Activated effector memory CD4-positive, alpha-beta T cell treated with Interleukin-2 at 50 U/mL for 16 hours (primary cell): ENCODE data around the gene NET1.
"Not testable (repeated sequence)": the region's sequence is repeated elsewhere in the genome, so short reads cannot be mapped to it uniquely, and the experiment has no call there.

Experiments
- DNase-seq: peaks from one replicate; pipeline ENCODE4 v3.0.0-alpha.2; 2020

Gene NET1

GRCh38 chr10:5399332-5399731 lies 13.0 kb upstream of the NET1 start:
- no peak for DNase-seq

DNA sequence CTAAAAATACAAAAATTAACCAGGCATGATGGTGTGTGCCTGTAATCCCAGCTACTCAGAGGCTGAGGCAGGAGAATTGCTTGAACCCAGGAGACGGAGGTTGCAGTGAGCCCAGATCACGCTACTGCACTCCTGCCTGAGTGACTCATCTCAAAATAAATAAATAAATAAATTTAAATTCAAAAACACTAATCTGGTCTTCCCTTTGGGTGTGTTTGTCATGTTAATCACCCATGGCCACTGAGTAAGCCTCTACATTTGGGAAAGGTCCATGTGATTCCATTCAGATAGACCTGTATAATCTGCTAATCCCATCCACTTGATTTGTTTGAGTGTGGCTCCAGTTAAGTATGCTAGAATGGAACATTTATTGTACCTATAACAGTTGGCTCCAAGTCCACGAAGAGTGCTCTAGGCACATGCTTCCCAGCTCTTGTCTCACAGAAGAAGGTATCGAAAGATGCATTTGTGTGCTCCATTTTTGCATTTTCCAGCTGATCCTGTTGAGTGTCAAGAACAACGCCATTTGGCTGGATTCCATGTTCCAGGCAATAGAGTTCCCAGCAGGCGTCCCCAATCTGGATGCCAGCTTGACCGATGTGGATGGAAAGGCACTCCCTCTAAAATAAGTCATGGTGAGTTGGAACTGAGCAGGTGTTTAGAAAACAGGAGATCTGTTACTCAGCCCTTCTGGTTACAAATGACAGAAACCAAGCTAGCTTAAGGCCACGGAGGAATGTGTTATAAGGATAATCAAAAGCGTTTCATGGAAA lies 11.7 kb upstream of the NET1 start:
- no peak for DNase-seq

GRCh38 chr10:5402798-5403197 lies 9.6 kb upstream of the NET1 start:
- DNase-seq, result no peak

- DNase-seq, result no peak
These were observed 7.9 kb upstream of the NET1 start, which contains the start of gene TUBAL3 for GRCh38 chr10:5404208-5405041. TSS of gene TUBAL3 (minus strand) at chr10:5404828. CDS start at chr10:5404792, 36 bp downstream.

GRCh38 chr10:5406918-5407317 lies 5.4 kb upstream of the NET1 start:
- DNase-seq, result no peak

- not testable (repeated sequence) for DNase-seq
These were observed 1.6 kb upstream of the NET1 start for GRCh38 chr10:5410787-5411186.

DNA sequence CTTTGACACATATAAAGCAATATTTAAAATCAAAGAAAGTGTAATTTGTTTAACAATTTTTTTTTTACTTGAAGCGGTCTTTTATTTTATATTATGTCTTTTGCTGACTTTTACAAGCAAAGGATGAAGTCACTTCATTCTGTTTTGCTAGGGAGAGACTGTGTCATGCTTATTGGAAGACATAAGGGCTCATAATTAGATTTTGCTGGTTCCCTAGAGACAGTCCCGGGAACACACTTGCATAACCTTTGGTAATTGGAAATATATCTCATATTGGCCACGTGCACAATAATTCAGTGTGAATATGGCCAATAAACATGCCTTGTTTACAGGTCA lies 448 bp upstream of the NET1 start:
- no peak for DNase-seq

GRCh38 chr10:5413012-5413938 lies 918 bp downstream of the NET1 start:
- DNase-seq, result no peak

DNA sequence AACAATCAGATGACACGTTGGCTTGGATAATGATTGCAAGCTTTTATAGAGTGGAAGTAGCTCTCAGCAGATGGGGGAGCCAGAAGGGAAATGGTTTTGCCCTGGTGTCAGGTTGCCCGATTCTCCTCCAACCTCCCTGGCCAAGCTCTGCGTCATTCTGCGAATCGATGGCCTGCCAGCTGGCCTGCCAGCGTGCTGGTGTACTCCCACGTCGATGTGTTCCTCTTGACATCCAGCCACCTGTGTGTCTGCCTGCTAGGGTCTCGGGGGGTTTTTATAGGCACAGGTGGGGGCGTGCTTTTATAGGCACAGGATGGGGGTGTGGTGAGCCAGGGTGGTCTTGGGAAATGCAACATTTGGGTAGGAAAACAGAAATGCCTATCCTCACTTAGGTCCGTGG lies 4.6 kb downstream of the NET1 start:
- DNase-seq, result no peak

GRCh38 chr10:5418584-5418983 lies 6.2 kb downstream of the NET1 start:
- no peak for DNase-seq

DNA sequence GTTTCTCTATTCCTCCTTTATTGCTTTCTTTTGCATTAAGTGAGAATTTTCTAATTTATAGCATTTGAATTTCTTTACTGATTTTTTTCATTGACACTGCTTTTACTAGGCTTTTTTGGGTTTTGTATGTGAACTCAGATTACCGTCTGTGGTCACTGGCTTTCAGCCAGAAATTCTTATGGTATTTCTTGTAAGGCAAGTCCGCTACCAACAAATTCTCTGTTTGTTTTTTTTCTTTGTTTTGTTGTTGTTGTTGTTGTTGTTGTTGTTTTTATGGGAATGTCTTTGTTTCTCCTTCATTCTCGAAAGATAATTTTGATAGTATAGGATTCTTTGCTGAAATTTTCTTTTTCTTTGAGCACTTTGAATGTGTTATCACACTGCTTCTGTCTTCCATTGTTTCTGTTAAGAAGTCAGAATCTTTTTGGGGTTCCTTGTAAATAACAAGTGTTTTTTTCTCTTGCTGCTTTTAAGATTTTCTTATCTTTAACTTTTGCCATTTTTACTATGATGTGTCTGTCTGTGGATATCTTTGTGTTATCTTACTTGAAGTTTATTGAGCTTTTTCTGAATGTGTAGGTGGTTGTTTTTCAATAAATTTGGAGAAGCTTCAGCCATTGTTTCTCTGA lies 7.2 kb downstream of the NET1 start:
- DNase-seq, result no peak

DNA sequence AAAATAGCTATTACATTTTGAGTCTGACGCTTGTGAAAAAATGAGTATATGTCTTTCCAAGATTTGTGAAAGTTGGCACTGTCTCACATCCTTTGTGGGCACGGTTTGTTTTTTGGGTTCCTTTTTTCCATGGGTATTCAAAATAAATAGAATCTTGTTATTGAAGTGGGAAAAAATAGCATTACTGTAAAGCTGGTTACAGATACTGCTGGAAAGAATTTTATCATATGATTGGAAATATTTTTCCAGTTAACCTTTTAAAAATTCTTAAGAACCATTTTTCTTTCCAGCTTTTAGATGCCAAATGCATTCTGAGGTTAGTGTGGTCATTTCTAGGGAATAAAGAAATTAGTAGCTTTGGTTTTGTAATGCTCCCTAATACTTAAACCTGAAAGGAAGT lies 11.4 kb downstream of the NET1 start:
- no peak for DNase-seq

DNA sequence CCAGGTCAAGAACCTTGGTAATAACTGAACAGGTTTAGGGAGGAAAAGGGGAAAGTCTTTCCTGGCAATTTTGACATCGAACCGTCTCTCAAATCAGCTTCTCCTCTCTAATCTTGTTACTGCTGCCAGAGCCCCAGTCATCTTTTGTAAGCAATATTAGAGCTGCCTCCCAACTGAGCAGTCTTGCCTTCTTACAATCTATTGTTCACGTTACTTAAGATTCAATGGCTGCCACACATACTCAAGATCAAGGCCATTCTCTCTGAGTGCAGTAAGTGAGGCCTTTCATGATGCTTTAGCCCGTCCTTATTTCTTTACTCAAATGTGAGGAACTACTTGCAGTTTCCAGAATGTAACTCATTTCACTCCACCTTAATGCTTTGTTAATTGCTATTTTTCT lies 12.4 kb downstream of the NET1 start:
- DNase-seq, result no peak

- no peak for DNase-seq
These were observed 15.8 kb downstream of the NET1 start for GRCh38 chr10:5428133-5428532.

DNA sequence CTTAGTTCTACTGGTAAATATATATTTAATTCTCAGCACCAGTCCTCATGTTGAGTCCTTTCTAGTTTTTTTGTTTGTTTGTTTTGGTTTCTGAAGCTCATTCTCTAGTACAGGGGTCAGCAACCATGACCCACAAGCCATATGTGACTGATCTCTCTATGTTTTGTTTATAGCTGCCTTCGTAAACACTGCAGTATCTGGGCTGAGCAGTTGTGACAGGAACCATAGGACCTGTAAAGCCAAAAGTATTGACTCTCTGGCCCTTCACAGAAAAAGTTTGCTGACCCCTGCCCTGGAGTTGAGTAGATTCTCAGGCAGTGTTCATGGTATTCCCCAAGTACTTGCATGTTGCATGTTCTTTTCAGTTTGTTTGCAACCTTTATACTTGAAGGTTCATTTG lies 20.8 kb downstream of the NET1 start:
- DNase-seq, result no peak

GRCh38 chr10:5434017-5434753 lies 21.8 kb downstream of the NET1 start:
- no peak for DNase-seq

- DNase-seq, result no peak
These were observed 23.0 kb downstream of the NET1 start for GRCh38 chr10:5435328-5435727.

DNA sequence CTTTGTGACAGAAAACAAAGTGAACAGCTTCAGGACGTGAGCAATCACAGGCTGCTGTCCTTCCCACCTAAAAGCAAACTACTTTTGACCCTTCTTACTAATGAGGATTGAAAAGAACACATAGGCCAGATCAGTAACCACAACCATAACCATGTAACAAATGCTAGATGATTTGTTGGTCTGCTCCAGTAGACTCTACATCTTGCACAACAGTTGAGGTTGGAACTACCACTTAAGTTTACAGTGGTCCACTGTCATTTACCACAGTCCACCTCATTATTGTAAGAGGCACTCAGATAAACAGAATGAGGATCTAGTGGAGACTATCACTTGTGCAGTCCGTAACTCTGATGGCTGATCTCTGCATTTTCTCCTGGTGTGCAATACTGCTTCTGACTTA lies 27.8 kb downstream of the NET1 start:
- DNase-seq, result no peak

- DNase-seq, result no peak
These were observed 28.7 kb downstream of the NET1 start for GRCh38 chr10:5441106-5441505.

- DNase-seq, result no peak
These were observed 30.0 kb downstream of the NET1 start for GRCh38 chr10:5442065-5442989.

DNA sequence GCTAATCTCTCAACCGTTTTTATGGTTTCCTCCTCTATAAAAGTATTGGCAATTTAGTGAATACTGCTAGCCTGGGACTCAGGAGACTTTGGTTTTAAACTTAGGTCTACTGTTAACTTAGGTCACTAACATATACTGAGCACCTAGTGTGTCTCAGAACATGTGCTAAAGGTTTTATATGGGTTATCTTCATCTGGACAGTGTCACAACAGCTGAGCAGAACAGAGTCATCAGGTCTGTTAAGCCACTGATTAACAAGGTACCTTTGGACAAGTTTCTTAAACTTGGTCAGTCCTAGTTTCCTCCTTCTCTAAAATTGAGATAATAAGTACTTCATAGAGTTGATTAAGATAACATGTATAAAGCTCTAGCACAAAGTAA lies 30.6 kb downstream of the NET1 start:
- DNase-seq, result no peak
